ENCODE data around the gene ETV5. TPM values are rescaled to one million over a fixed set of nuclear protein-coding genes. Genes with fewer than 3 reads are reported as not detected.
A peak's percentile ranks its signal among the peaks of the same experiment; 100 is the strongest.
"Not testable (repeated sequence)": the region's sequence is repeated elsewhere in the genome, so short reads cannot be mapped to it uniquely, and the experiment has no call there.

The ETV5 gene
- total RNA-seq, 1 experiment from 2014 or later, result 52.6 TPM

- no peak for DNase-seq (ENCODE audit: low read depth)
Observed at GRCh38 chr3:186068243-186068552, 40.7 kb downstream of the ETV5 start.

DNA sequence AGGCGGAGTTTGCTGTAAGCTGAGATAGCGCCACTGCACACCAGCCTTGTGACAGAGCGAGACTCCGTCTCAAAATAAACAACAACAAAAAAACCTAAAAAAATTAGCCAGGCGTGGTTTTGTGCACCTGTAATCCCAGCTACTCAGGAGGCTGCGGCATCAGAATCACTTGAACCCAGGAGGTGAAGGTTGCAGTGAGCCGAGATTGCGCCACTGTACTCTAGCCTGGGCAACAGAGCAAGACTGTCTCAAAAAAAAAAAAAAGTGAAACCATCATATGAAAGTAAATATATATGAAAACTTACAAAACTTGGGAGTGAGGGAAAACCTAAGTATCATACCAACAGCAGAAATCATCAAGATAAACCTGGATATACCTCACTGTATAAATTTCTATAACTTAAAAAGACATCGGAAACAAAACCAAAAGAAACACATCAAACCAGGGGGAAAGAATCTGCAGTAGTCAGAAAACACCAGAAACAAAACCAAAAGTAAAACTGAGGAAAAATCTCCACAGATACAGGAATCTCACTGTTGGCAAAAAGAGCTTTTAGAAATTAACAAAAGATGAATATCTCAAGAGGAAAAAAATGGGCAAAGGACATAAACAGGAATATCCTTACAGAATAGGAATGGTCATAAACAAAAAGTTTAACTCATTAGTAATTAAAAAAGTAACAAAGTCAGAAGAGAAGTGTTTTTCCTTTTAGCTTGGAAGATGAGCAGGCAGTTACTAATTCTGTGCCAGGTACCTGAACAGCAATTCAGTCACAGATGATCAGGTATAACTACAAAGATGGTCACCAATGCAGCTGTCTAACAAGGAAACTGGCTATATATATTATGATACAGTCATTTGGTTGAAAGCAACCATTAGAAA lies 41.3 kb downstream of the ETV5 start:
- DNase-seq (ENCODE audit: low read depth), result no peak

- DNase-seq (ENCODE audit: low read depth), result no peak
Observed at GRCh38 chr3:186060222-186060621, 48.7 kb downstream of the ETV5 start.

DNA sequence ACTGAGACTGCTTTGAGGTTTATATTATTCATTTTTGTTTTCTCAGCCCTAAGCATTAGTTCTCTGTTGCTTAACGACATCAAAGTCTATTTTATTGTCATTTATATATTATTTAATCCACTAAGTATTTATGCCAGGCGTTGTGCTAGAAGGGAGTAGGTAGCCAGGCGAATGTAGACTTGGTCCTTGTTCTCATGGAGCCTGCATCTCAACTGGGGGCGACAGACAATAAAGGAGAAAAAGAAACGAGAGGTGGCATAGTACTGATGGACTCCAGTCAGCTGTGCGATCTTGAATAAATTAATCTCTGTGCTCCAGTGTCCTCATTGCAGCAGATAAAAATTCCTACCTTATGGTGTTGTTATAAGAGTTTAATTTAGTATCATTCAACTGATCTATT lies 49.7 kb downstream of the ETV5 start:
- DNase-seq (ENCODE audit: low read depth), result no peak

DNA sequence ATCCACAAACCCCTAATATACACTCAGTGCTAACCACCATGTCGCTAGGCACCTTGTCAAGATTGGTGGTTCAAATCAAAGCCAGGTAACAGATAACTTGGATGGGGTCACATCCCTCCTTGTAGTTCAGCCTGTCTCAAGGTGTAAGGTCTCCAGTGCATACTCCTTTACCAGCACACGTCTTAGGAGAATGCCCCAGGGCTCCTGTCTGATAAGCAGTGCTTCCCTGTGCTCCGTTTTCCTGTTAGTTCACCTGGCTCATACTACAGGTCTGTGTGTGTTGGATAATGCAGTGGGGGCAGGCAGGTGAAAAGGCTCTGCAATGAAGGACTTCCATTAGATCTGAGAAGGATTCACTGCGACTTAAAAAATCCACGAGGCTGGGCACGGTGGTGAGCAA lies 50.7 kb downstream of the ETV5 start:
- DNase-seq (ENCODE audit: low read depth), result no peak

DNA sequence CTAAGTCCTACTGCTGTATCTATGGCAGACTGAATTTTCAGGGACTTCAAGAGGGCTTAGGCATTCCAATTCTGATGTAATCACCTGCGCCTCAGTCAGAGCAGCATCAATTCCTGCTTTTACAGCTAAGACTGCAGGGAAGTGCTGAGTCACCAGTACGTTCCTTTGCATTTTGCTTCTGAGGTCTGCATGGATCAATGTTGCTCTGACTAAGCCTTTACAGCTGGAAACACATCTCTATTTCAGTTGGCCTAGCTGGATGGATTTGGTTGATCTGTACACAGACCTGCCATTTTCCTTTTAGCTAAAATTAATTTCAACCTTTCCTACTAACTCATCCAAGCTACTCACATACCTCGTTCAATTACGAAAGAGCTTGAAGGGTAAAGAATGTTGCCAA lies 51.3 kb downstream of the ETV5 start:
- peak; percentile 11 for DNase-seq (ENCODE audit: low read depth)

GRCh38 chr3:186054792-186055352 lies 54.0 kb downstream of the ETV5 start:
- no peak for DNase-seq (ENCODE audit: low read depth)

DNA sequence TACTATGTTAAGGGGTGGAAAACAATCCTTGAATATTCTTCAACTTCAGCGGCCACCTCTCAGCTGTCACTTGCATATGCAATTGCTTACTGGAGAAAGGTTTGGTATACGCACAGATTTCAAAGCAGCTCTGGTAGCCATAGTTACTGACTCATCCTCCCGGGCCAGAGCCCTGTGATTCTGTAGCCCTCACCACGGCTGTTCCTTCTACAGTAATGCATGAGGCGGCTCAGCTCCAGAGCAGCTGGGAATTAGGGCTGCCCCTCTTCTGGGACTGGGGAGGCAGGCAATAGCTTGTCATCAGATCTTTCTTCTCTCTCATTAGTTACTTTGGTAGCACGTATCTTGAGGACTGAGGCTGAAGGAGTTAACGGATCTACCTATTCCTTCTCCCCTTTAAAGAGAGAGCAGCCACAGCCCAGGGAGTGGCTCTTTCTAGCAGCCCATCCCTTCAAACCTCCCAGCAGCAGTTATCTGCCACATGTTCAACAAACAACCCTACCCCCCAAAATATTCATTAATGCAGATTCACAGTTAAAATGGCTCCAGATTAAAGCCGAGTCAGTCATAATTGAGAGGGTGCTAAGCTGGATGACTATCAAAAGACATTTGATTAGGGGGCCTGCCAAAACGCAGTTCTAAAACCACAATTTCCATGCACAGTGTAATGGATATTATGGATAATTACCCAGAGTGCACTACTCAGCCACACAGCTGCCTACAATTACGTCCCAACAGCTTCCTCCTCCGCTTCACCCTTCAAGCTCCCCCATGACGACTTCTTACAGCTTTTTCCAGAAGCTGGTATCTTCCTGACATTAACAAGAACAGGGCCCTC lies 54.7 kb downstream of the ETV5 start:
- DNase-seq (ENCODE audit: low read depth), result peak; percentile 18

DNA sequence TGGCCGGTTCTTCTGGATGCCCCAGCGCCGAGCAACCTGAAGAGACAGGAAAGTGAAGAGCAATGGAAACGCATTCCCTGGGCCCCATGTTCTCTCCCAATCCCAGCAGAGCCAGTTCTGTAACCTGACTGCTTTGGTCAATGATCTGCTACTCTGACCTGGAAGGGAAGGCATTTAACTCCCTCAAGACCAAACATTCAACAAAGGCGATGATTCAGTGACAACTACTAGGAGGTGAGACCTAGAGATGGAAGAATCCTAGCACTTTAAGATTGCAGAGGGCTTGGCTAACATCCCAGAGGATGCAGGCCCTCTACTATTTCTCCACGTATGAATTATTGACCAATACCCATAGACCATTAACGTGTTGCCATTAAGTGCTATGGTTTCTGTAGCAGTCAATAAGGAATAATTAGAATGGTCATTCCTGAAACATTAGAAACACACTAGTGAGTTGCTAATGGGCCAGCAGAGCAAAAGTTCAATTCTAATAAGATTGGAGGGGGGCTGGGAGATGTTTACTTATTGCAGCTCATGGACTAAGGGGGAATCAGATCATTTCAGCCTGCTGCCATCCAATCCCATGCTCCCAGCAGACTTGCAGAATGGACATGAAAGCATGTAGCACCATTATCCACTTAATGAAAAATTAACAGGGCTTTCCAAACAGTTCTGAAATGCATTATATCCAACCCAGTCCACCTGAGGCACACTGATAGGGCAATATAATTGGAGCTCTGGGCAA lies 56.6 kb downstream of the ETV5 start:
- DNase-seq (ENCODE audit: low read depth), result no peak

DNA sequence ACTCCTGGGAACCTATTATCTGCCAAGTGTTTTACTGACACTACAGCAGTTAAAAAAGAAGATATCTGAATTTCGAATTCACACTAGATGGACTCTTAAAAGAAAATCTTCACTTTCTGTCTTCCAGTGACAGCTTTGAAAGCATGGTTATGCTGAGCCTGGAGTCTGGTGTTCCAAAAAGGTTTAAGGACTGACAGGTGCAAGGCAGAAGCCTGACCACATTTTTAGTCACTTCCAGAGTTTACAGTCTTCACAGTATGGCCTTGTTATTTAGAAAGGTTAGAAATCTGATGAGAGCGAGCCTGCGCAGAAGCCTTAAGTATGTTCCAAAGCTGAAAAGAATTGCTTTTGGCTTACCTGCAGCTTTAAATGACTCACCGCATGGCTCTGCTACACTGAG lies 59.9 kb downstream of the ETV5 start:
- DNase-seq (ENCODE audit: low read depth), result no peak

GRCh38 chr3:186048119-186048518 lies 60.8 kb downstream of the ETV5 start:
- DNase-seq (ENCODE audit: low read depth), result no peak

DNA sequence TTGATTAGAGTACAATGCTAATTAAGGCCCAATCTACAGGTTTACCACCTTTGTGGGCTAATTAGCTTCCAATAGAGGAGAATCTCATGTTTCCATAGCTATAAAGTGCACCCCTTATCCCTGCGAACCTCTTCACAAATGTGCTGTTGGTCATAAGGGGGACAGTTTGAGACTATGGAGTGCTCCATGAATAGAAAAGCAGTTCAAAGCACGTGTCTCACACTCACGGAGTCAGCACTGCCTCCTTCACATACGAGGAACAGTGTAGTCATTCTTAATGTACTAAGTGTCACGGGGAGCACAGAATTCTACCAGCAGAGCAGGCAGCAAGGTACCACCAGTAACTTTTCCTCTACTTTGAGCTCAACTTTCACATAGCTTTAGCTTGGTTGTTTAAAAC lies 62.1 kb downstream of the ETV5 start:
- DNase-seq (ENCODE audit: low read depth), result no peak

- DNase-seq (ENCODE audit: low read depth), result no peak
Observed at GRCh38 chr3:186044968-186045367, 63.9 kb downstream of the ETV5 start.

DNA sequence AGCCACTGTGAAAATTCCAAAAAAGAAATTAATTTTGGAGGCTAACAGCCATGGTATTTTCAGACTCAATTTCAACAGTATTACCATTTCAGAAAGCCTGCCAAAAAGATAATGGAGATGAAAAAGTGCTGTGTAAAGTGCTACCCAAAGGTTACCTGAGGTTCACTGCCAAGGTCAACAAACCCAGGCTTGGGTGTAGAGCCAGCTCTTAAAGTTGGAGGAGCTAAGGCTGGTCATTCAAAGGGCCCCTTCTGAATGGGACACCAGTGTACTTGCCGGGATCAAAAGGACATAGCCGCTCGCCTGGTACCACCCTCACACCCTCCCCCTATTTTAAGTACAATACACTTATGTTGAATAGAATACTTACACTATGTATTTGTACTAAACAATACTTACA lies 64.5 kb downstream of the ETV5 start:
- DNase-seq (ENCODE audit: low read depth), result no peak

GRCh38 chr3:186042521-186043202 lies 66.2 kb downstream of the ETV5 start:
- no peak for DNase-seq (ENCODE audit: low read depth)

DNA sequence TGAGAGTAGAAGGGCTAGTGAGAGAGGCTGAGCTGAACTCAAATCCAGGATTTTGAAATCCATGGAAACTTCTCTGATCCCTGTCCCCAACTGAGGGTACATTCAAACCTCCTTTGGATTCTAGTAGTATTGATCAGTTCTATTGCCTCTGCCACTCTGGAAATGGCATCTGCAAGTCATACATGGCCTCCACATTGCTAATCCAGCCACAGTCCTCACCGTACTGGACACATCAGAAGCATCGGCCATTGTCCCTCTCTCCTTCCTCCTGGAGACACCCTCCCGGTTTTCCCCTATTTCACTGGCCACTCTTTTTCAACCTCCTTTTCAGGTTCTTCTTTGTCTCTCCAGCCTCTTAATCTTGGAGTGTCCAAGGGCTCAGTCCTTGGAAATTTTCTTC lies 66.9 kb downstream of the ETV5 start:
- DNase-seq (ENCODE audit: low read depth), result no peak

GRCh38 chr3:186038360-186038759 lies 70.5 kb downstream of the ETV5 start:
- DNase-seq (ENCODE audit: low read depth), result no peak

- peak; percentile 22 for DNase-seq (ENCODE audit: low read depth)
Observed at GRCh38 chr3:186035277-186035676, 73.6 kb downstream of the ETV5 start.

GRCh38 chr3:186032321-186032720 lies 76.6 kb downstream of the ETV5 start:
- DNase-seq (ENCODE audit: low read depth), result no peak

- DNase-seq (ENCODE audit: low read depth), result not testable (repeated sequence)
Observed at GRCh38 chr3:186025993-186026392, 82.9 kb downstream of the ETV5 start.

- peak; percentile 62 for DNase-seq (ENCODE audit: low read depth)
Observed at GRCh38 chr3:186025161-186025560, 83.7 kb downstream of the ETV5 start.

All from M059J (cell line).